ENCODE data around the gene TMEM181.
"Not testable (repeated sequence)": the region's sequence is repeated elsewhere in the genome, so short reads cannot be mapped to it uniquely, and the experiment has no call there.

TMEM181 gene

DNA sequence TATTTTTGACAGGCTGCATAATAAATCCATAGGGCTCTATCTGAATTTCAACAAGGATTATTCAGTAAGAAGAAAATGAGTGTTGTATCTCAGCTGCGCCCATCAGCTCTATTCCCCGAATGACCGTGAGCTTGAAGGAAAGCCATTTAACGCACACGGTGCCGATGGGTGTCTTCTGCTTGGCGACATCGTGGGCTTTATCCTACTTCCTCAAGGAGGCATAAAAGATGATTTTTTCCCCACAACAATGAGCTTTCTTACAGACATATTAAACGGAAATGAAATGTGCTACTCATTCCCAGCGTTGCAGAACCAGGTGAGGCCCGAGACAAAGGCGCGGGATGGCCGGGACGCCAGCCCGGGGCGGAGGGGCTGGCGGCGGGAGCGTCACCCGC, 83.9 kb downstream of the TMEM181 start:
- DNase-seq = peak in 1 of 2 donors; percentile 16

DNA sequence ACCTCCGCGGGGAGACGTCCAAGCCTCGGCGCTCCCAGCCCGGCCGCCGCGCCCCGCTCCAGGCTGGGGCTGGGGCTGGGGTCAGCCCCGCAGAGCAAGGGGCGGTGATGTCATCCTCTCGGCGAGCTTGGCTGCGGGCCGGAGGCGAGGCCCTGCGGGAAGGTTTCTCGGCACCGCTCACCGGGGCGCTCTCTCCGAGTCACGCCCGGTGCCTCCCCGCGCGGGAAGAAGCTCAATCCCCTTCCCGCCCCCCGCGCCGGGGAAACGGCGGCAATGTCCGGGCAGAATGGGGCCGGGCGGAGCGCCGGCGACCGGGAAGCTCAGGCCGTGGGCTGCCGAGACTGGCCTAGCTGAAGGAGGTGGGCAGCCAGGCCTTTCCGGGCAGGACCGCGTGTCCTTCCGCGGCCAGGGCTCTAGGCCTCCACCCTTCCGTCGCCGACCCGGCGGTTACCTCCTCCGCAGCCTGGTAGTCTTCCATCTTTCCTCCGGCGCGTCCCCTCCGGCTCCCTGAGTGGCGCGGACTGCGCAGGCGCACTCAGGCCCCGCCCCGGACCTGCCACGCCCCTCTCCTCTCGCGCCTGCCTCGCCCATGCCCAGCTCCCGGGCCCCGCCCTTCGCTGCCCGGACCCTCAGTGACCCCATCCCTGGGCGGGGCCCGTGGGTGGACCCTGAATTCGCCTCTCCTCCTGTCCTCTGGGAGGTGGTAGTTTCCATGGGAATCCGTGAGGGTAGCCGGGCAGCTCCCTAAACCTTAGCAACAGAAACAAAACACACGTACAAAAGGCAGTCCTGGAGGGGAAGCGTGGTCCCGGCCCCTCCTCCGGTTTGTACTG, 84.6 kb downstream of the TMEM181 start, which contains the start of gene DYNLT1:
Gene DYNLT1, minus strand, starts transcription at position 513 of the 833 bp plus-strand sequence. Its CDS starts 35 bp downstream, at position 478.
- DNase-seq = peak; percentile 92 to 94

DNA sequence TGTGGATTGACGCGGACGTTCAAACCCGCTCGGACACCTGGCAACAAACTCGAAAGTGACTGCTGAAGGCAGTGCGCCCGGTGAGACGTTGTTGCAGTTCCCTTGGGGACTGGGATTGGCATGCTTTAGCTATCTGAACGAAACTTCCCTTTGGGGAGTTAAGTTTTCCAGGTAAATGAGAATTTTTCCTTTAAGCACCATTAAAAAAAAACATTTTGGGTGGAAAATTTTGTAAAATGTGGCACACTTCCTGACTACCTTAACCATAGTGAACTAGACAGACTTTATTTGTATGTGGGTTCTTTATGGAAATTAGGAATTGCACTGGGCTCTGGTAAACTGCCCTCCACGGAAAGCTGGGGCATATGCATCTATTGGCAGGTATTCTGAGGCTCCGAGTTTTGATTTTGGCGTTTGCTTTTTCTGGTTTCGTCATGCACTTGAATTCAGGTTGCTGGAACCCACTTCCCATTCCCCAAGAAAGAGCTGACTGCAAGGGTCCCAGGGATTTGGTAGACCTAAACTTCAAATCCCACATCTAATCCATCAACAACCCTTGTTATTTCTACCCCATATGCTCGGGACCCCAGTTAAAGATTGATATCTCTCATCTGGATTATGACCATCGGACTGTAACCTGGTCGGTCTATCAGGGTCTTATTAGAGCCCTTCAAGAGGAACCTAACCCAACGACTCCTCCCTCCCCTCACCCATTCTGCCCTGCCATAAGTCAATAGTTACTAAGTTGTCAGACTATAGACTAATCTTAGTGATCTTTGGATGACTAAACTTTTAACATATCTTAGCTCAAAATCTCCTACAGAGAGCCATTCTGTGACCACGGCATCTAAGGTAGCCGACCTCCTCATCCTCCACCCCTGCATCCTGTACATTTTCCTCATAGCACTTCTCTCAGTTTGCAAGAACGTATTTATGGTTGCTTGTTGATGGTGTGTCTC, 85.5 kb downstream of the TMEM181 start:
- DNase-seq = peak; percentile 18 to 26

GRCh38 chr6:158646023-158646910, 86.4 kb downstream of the TMEM181 start:
- peak in 1 of 2 donors; percentile 18 for DNase-seq

DNA sequence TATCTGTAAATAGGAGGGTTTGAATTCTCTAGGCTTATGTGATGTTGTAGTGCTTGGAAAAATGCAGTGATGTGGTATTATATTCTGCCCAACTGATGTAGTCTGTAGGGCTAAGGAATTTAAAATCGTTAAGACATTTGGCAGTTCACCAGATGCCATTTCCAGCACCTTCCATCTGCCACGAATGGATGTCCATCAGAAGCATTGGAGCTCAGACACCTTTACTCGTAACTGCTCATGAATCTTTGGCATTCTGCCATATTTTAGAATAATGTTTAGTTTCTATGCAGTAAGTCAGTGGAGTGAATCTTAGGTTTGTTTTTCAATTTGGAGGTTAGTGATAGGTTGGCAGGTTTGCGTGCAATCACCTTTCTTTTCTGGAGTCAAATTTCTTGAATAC, 87.6 kb downstream of the TMEM181 start:
- DNase-seq = no peak

GRCh38 chr6:158648682-158649131, 88.8 kb downstream of the TMEM181 start:
- DNase-seq = peak in 1 of 2 donors; percentile 38

DNA sequence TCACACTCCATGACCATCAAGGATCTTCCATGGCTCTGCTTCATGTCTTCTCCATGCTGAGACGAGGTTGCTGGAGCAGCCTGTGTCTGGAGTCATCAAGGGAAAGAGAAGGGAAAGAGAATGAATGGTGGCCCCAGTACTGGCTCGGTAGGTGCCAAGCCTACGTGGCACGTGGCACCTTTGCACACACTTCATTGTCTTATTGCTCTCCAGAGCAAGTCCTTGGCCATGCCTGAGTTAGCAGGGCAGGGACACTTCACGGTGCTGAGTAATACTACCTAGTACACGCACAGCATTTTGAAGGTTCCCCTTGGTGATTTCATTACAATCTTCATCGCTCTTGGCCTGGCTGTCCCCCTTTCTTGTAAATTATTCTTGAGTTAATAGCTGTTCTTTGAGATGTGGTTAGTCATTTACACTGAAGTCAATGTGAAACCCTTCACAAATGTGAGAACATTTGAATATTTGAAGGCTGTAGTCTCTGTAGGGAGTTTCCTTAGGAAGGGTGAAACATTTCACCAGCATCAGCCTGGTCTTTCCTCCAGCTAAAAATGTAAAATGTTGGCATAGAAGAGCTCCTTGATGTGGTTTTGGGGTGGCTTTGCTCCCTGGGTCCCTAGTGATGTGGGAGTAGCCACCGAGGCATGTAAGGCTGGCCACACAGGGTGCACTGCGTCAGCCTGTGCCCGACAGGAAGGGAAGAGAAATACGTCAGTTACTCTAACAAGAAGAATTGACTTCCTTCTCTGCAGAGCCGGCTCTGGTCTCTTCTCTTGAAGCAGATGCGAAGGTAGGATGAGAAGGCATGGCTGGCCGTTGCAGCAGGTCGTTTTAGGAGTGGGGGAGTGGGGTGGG, 89.6 kb downstream of the TMEM181 start, which contains the start of gene SYTL3:
Gene SYTL3, plus strand, starts transcription at position 766 of the 855 bp plus-strand sequence. CDS start 13,215 bp downstream, outside the sequence.
- DNase-seq = peak; percentile 82 to 83

- not testable (repeated sequence) for DNase-seq
Measured at GRCh38 chr6:158651981-158652737, 92.3 kb downstream of the TMEM181 start.

DNA sequence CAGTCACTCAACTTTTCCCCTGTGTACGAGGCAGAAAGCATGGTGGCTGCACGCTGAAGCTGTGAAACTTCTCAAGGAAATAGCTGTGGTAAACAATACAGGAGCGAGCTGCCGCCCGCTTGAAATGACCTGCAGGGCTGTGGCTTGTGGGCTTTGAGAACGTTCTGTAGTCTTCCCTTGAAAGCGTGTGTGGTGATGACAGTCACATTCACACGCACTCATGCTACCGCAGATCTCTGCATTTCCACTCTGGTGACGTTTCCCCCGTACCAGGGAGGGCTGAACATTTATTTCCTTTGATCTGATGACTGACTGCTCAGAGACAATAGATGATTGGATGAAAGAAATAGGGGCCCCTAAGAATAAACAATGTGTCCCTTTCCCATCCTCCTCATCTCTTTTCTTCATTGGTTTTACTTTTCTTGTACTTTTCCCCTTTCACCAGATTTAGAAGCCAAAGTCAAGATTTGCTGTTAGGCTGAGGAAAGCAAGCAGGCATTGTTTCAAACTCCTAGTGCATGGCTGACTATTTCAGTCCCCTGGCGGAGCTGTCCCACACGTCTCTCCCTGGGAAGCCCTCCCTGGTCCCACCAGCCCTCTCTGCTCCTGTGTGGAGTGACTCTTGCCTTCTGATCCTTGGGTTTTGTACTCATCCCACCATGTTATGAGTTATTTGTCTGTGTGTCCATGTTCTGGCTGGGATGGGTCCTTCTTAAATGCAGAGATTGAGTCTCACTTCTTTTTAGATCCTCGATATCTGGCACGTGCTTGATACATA, 93.9 kb downstream of the TMEM181 start:
- peak; percentile 83 to 86 for DNase-seq

DNA sequence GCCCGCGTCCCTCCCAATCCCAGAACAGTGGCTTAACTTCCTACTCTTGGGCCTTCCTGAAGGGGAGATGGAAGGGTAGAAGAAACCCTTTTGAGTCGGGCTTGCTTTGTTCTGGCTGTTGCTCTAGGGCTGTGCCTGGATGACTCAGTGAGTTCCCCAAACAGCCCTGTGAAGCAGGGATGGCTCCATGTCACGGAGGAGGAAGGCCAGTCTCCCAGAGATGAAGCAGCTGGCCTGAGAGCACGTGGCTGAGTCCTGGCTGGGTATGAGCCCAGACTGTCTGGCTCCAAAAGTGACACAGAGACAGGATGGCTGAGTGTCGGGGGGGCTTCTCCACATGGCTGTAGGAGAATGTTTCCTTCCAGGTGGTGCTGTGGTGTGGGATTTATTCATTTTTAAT, 94.6 kb downstream of the TMEM181 start:
- no peak for DNase-seq

GRCh38 chr6:158654960-158655489, 95.1 kb downstream of the TMEM181 start:
- DNase-seq = no peak

- DNase-seq = no peak
Measured at GRCh38 chr6:158655569-158656450, 95.9 kb downstream of the TMEM181 start.

- not testable (repeated sequence) for DNase-seq
Measured at GRCh38 chr6:158656986-158657385, 97.1 kb downstream of the TMEM181 start.

GRCh38 chr6:158660333-158660754, 100.5 kb downstream of the TMEM181 start:
- peak; percentile 27 to 53 for DNase-seq

GRCh38 chr6:158661156-158661685, 101.3 kb downstream of the TMEM181 start:
- DNase-seq = no peak

DNA sequence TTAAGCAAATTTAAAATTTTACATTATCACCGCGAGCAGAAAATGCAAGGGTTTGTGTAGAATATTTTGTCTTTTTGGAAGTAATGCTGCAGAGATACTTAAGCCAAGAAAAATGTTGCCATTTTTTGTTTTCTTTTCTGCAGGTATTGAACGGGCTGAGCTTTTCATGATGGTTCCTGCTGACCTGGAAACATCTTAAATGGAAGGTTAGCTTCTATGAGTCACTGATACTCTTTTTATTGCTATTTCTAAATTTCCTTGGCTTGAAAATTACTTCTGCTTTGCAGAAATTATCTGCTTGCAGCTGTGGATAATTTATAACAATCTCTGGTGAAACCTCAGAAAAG, 102.7 kb downstream of the TMEM181 start:
- no peak for DNase-seq

DNA sequence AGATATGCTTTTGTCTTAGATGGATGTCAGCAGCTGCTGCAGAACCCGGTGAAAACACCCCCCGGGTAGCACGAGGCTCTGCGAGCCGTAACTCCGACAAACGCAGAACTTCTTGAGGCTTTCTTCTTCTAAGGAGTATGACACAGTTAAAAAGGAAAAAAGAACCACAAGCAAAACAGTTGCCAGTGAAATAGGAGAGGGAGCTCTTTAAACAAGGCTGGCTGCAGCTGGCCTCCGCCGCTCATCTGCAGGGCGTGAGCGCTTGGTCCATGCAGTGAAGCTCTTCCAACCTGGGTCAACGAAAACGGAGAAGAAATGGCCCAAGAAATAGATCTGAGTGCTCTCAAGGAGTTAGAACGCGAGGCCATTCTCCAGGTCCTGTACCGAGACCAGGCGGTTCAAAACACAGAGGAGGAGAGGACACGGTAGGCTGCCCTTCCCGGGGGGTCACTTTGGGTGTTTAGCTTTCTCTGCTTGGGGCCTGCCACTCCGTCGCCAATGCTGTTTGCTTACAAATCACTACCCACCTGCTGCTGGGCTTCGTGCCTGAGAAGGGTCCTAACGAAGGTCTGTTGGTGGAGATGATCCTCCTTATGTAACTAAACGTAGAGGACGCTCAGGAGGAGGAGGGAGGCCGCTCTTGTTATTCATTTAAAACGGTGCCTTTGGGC, 103.2 kb downstream of the TMEM181 start:
- DNase-seq = no peak
